Caco-2 (cell line): ENCODE measurements around the gene COLEC12. TPM values are rescaled to one million over a fixed set of nuclear protein-coding genes. Genes with fewer than 3 reads are reported as not detected.

Source experiments
- BruUV-seq: library from RNA; stranded (reverse); fragments of 400-500 nt; replicated peaks from 2 replicates; lab custom pipeline; 2021; lab: Mats Ljungman, UMichigan
- CTCF ChIA-PET: fragments of 300-600 bp; sonication (Branson Sonifier 250); formaldehyde crosslinking; loops from one replicate; lab custom pipeline; 2022; ENCODE audit warnings: antibody characterized with exemption; lab: Charles Lee
- POLR2A ChIA-PET: fragments of 300-600 bp; sonication (Branson Sonifier 250); formaldehyde crosslinking; loops from one replicate; lab custom pipeline; 2022; ENCODE audit warnings: antibody characterized with exemption; lab: Charles Lee
- DNase-seq, 2 experiments: peaks; one replicate each; pipeline versions ENCODE4 v3.0.0 to v3.0.0-alpha.2; 2020 to 2022
- H3K27me3 ChIP-seq: replicated peaks from 2 replicates; pipeline ENCODE4 v1.6.0; 2011; ENCODE audit warnings: low read length; ENCODE audit not compliant: control insufficient read depth, insufficient read depth
- H3K36me3 ChIP-seq: 2 replicates; pipeline ENCODE4 v1.5.1; 2011; ENCODE audit warnings: low read length; ENCODE audit not compliant: control insufficient read depth, insufficient read depth
- H3K4me1 ChIP-seq: fragments of 250-450 bp; sonication (Bioruptor Pico); 2 replicates; pipeline ENCODE4 v1.5.1; 2020; ENCODE audit warnings: mild to moderate bottlenecking
- H3K4me3 ChIP-seq: 2 replicates; pipeline ENCODE4 v1.5.1; 2011; ENCODE audit warnings: low read depth, mild to moderate bottlenecking, control low read depth, low read length
- H3K9me3 ChIP-seq: fragments of 250-450 bp; sonication (Bioruptor Pico); 2 replicates; pipeline ENCODE4 v1.5.1; 2020; ENCODE audit warnings: mild to moderate bottlenecking, moderate library complexity
- H3K27ac Mint-ChIP-seq: one replicate; pipeline ENCODE4 v1.8.0; 2022; ENCODE audit warnings: mixed read lengths; ENCODE audit not compliant: unreplicated experiment
- H3K27me3 Mint-ChIP-seq: one replicate; pipeline ENCODE4 v1.8.0; 2022; ENCODE audit warnings: mixed read lengths; ENCODE audit not compliant: insufficient read depth, unreplicated experiment
- H3K36me3 Mint-ChIP-seq: one replicate; pipeline ENCODE4 v1.8.0; 2022; ENCODE audit warnings: mild to moderate bottlenecking, mixed read lengths; ENCODE audit not compliant: insufficient read depth, unreplicated experiment
- H3K4me1 Mint-ChIP-seq: one replicate; pipeline ENCODE4 v1.8.0; 2022; ENCODE audit warnings: low read depth, mixed read lengths; ENCODE audit not compliant: unreplicated experiment
- H3K4me3 Mint-ChIP-seq: one replicate; pipeline ENCODE4 v1.8.0; 2022; ENCODE audit warnings: mild to moderate bottlenecking, moderate library complexity, mixed read lengths; ENCODE audit not compliant: unreplicated experiment
- H3K9me3 Mint-ChIP-seq: one replicate; pipeline ENCODE4 v1.8.0; 2022; ENCODE audit warnings: mixed read lengths; ENCODE audit not compliant: unreplicated experiment
- CTCF ChIP-seq, 2 experiments: fragments of 200-600 bp in 1 of 2; IDR thresholded peaks; 1 replicate in 1 of 2; 2 replicates in 1 of 2; pipeline versions ENCODE4 v1.5.1 to v1.8.0; 2011 to 2022; ENCODE audit warnings: antibody characterized with exemption in 1 of 2, control low read depth in 1 of 2, inconsistent platforms in 1 of 2, low read depth in 1 of 2, low read length in 1 of 2, mild to moderate bottlenecking in 1 of 2, moderate library complexity in 1 of 2; ENCODE audit not compliant: insufficient read depth in 1 of 2, severe bottlenecking in 1 of 2, unreplicated experiment in 1 of 2
- intact Hi-C: fragments of 100-400 bp; cut with micrococcal nuclease; formaldehyde crosslinking; loops from one replicate; pipeline ENCODE4 v1.10.0; 2022; ENCODE audit not compliant: unreplicated experiment
- total RNA-seq: library from RNA; stranded (reverse); gene quantifications from 2 replicates; pipeline ENCODE4 v1.2.3, GENCODE V29; 2022

Gene COLEC12
- total RNA-seq, 1 experiment from 2014 or later: 0.09 TPM

- DNase-seq: no peak
- H3K4me3 Mint-ChIP-seq: no peak overlapping the region
- H3K36me3 Mint-ChIP-seq: no peaks in the 10 kb centered on the region
- peaks cover 14% of the 10 kb centered on the region for H3K9me3 Mint-ChIP-seq
- H3K4me1 ChIP-seq: peaks cover 29% of the 10 kb centered on the region
- no peak for TF ChIP-seq CTCF (IDR thresholded peaks at IDR 0.05; ENCODE audit: insufficient read depth in 1 of 2, low read depth in 1 of 2, low read length in 1 of 2, severe bottlenecking in 1 of 2, unreplicated experiment in 1 of 2)
- no peaks in the 10 kb centered on the region for H3K27me3 ChIP-seq
- H3K27me3 Mint-ChIP-seq: no peaks in the 10 kb centered on the region
- H3K4me3 ChIP-seq: no peak overlapping the region
- ChIA-PET POLR2A (no interaction called here), CTCF (no interaction called here)
- no peak overlapping the region for H3K27ac Mint-ChIP-seq
- H3K9me3 ChIP-seq: 0 out of 2 replicates have a peak, but pooled peaks cover 5% of the 10 kb centered on the region
- no peaks in the 10 kb centered on the region for H3K36me3 ChIP-seq
- peaks cover 18% of the 10 kb centered on the region for H3K4me1 Mint-ChIP-seq
- no TSS peak for BruUV-seq
- intact Hi-C loops: no loop called here
These were observed 13.4 kb downstream of the COLEC12 start for GRCh38 chr18:486929-487740.

- H3K27me3 Mint-ChIP-seq: no peaks in the 10 kb centered on the region
- intact Hi-C loops: no loop called here
- POLR2A ChIA-PET: no interaction called here
- H3K27ac Mint-ChIP-seq: no peak overlapping the region
- H3K4me3 ChIP-seq: no peak overlapping the region
- H3K9me3 Mint-ChIP-seq: peaks cover 14% of the 10 kb centered on the region
- no peak for DNase-seq
- CTCF ChIA-PET: no interaction called here
- peaks cover 12% of the 10 kb centered on the region for H3K4me1 Mint-ChIP-seq
- no TSS peak for BruUV-seq
- no peak overlapping the region for H3K4me3 Mint-ChIP-seq
- no peaks in the 10 kb centered on the region for H3K36me3 ChIP-seq
- TF ChIP-seq CTCF (IDR thresholded peaks at IDR 0.05; ENCODE audit: insufficient read depth in 1 of 2, low read depth in 1 of 2, low read length in 1 of 2, severe bottlenecking in 1 of 2, unreplicated experiment in 1 of 2): no peak
- H3K4me1 ChIP-seq: peaks cover 11% of the 10 kb centered on the region
- no peaks in the 10 kb centered on the region for H3K27me3 ChIP-seq
- H3K9me3 ChIP-seq: 0 out of 2 replicates have a peak, but pooled peaks cover 5% of the 10 kb centered on the region
- no peaks in the 10 kb centered on the region for H3K36me3 Mint-ChIP-seq
These were observed 15.6 kb downstream of the COLEC12 start for GRCh38 chr18:484749-485464.

GRCh38 chr18:478681-479080 is 21.8 kb downstream of the COLEC12 start:
- POLR2A ChIA-PET: no interaction called here
- no peak for DNase-seq
- intact Hi-C loops: loop anchor here (5.0 kb wide), 1 partner anchor 191 kb away; no protein-coding TSS in a partner anchor
- Histone ChIP-seq H3K27me3 (no peaks in the 10 kb centered on the region), H3K9me3 (no peaks in the 10 kb centered on the region), H3K4me3 (no peak overlapping the region), H3K4me1 (peaks cover 23% of the 10 kb centered on the region), H3K36me3 (no peaks in the 10 kb centered on the region)
- H3K27me3 Mint-ChIP-seq: no peaks in the 10 kb centered on the region
- H3K27ac Mint-ChIP-seq: no peak overlapping the region
- no peaks in the 10 kb centered on the region for H3K9me3 Mint-ChIP-seq
- CTCF ChIA-PET: interaction anchor here (0.6 kb wide), 1 partner anchor 89 kb away, joined by 3 read pairs; no protein-coding TSS in a partner anchor
- H3K36me3 Mint-ChIP-seq: no peaks in the 10 kb centered on the region
- H3K4me3 Mint-ChIP-seq: no peak overlapping the region
- peaks cover 35% of the 10 kb centered on the region for H3K4me1 Mint-ChIP-seq
- no peak for TF ChIP-seq CTCF (IDR thresholded peaks at IDR 0.05; ENCODE audit: insufficient read depth in 1 of 2, low read depth in 1 of 2, low read length in 1 of 2, severe bottlenecking in 1 of 2, unreplicated experiment in 1 of 2)
- BruUV-seq: no TSS peak
